SK-N-SH treated with all-trans-retinoic acid at 6 μM for 48 hours (cell line): Measurements from ENCODE around the gene PTGS2.

Experiments used
- ATAC-seq: fragments of 200-7000 bp; cut with Tn5 transposase; 3 replicates; pipeline ENCODE4 v1.9.1; 2020; ENCODE audit warnings: mild to moderate bottlenecking, moderate library complexity
- ARNTL ChIP-seq: fragments of 450-650 bp; formaldehyde crosslinking; IDR thresholded peaks from 2 replicates; pipeline ENCODE4 v1.5.0; 2020; ENCODE audit warnings: low read depth, mild to moderate bottlenecking, moderate library complexity, borderline replicate concordance
- BACH2 ChIP-seq: fragments of 250-450 bp; sonication (Bioruptor Pico); IDR thresholded peaks from 2 replicates; pipeline ENCODE4 v1.9.0; 2021; ENCODE audit warnings: mild to moderate bottlenecking, borderline replicate concordance
- CREB5 ChIP-seq: fragments of 250-450 bp; sonication (Bioruptor Pico); IDR thresholded peaks from 2 replicates; pipeline ENCODE4 v1.5.1; 2020; ENCODE audit warnings: low read depth, mild to moderate bottlenecking, moderate library complexity
- CSDC2 ChIP-seq: fragments of 250-450 bp; sonication (Bioruptor Pico); IDR thresholded peaks from 2 replicates; pipeline ENCODE4 v1.5.0; 2020; ENCODE audit warnings: mild to moderate bottlenecking, moderate library complexity
- CSRNP3 ChIP-seq: fragments of 250-450 bp; sonication (Bioruptor Pico); IDR thresholded peaks from 2 replicates; pipeline ENCODE4 v1.5.1; 2021; ENCODE audit warnings: mild to moderate bottlenecking, moderate library complexity
- ESRRG ChIP-seq: fragments of 250-450 bp; sonication (Bioruptor Pico); IDR thresholded peaks from 2 replicates; pipeline ENCODE4 v1.6.1; 2021; ENCODE audit warnings: mild to moderate bottlenecking
- GLIS3 ChIP-seq: fragments of 250-450 bp; sonication (Bioruptor Pico); IDR thresholded peaks from 2 replicates; pipeline ENCODE4 v1.5.0; 2020; ENCODE audit warnings: mild to moderate bottlenecking, moderate library complexity
- ISL1 ChIP-seq: fragments of 250-450 bp; sonication (Bioruptor Pico); IDR thresholded peaks from 2 replicates; pipeline ENCODE4 v2.1.2; 2022; ENCODE audit warnings: mild to moderate bottlenecking, moderate library complexity
- OSR1 ChIP-seq: fragments of 250-450 bp; sonication (Bioruptor Pico); IDR thresholded peaks from 2 replicates; pipeline ENCODE4 v1.8.0; 2022; ENCODE audit warnings: moderate library complexity, mild to moderate bottlenecking, inconsistent platforms
- POU6F1 ChIP-seq: fragments of 250-450 bp; sonication (Bioruptor Pico); IDR thresholded peaks from 2 replicates; pipeline ENCODE4 v1.8.0; 2021; ENCODE audit warnings: low read depth, mild to moderate bottlenecking, moderate library complexity, borderline replicate concordance
- PPARA ChIP-seq: fragments of 250-450 bp; sonication (Bioruptor Pico); IDR thresholded peaks from 2 replicates; pipeline ENCODE4 v1.5.0; 2020; ENCODE audit warnings: mild to moderate bottlenecking, borderline replicate concordance
- SNAI2 ChIP-seq: fragments of 250-450 bp; sonication (Bioruptor Pico); IDR thresholded peaks from 2 replicates; pipeline ENCODE4 v1.5.0; 2020; ENCODE audit warnings: mild to moderate bottlenecking, moderate library complexity
- TCF4 ChIP-seq: fragments of 250-450 bp; sonication (Bioruptor Pico); IDR thresholded peaks from 2 replicates; pipeline ENCODE4 v1.8.0; 2021; ENCODE audit warnings: mild to moderate bottlenecking, moderate library complexity, borderline replicate concordance
- TOX ChIP-seq: fragments of 250-450 bp; sonication (Bioruptor Pico); IDR thresholded peaks from 2 replicates; pipeline ENCODE4 v1.8.0; 2021; ENCODE audit warnings: mild to moderate bottlenecking, moderate library complexity, borderline replicate concordance
- ZC3H10 ChIP-seq: fragments of 250-450 bp; sonication (Bioruptor Pico); IDR thresholded peaks from 2 replicates; pipeline ENCODE4 v1.5.1; 2021; ENCODE audit warnings: mild to moderate bottlenecking, moderate library complexity
- ZFP3 ChIP-seq: fragments of 250-450 bp; sonication (Bioruptor Pico); IDR thresholded peaks from 2 replicates; pipeline ENCODE4 v1.5.0; 2020; ENCODE audit warnings: mild to moderate bottlenecking, moderate library complexity
- ZFP30 ChIP-seq: fragments of 450-650 bp; formaldehyde crosslinking; IDR thresholded peaks from 2 replicates; pipeline ENCODE4 v1.5.0; 2022; ENCODE audit warnings: mild to moderate bottlenecking, moderate library complexity
- ZNF565 ChIP-seq: fragments of 450-650 bp; formaldehyde crosslinking; conservative IDR thresholded peaks from 2 replicates; pipeline ENCODE4 v1.5.0; 2020; ENCODE audit warnings: low read depth, mild to moderate bottlenecking, moderate library complexity
- ZNF70 ChIP-seq: fragments of 450-650 bp; formaldehyde crosslinking; IDR thresholded peaks from 2 replicates; pipeline ENCODE4 v1.5.0; 2020; ENCODE audit warnings: mild to moderate bottlenecking, moderate library complexity
- ZNF8 ChIP-seq: fragments of 450-650 bp; formaldehyde crosslinking; IDR thresholded peaks from 2 replicates; pipeline ENCODE4 v1.5.0; 2020; ENCODE audit warnings: mild to moderate bottlenecking, moderate library complexity
- TF ChIP-seq, protein P1 (sequence below): fragments of 250-450 bp; sonication (Bioruptor Pico); IDR thresholded peaks from 2 replicates; pipeline ENCODE4 v1.5.0; 2020; ENCODE audit warnings: mild to moderate bottlenecking, moderate library complexity

The PTGS2 gene

GRCh38 chr1:186662752-186663151, 17.5 kb downstream of the PTGS2 start:
- ATAC-seq: no peak
- TF ChIP-seq ARNTL (no peak), OSR1 (CRISPR knock-in tag) (no peak)

- TF ChIP-seq CSDC2 (CRISPR knock-in tag) (no peak), ARNTL (no peak), BACH2 (no peak), CREB5 (CRISPR knock-in tag) (no peak), SNAI2 (CRISPR knock-in tag) (no peak), GLIS3 (CRISPR knock-in tag) (no peak), ZFP30 (CRISPR knock-in tag) (no peak), ZNF8 (CRISPR knock-in tag) (no peak), OSR1 (CRISPR knock-in tag) (no peak), ZNF565 (CRISPR knock-in tag) (no peak), ISL1 (CRISPR knock-in tag) (no peak)
- TF ChIP-seq, all 23 proteins: peak for 0
- ATAC-seq: no peak
These were observed 20.3 kb downstream of the PTGS2 start for GRCh38 chr1:186659890-186660341.

- TF ChIP-seq ISL1 (CRISPR knock-in tag): no peak
- no peak for TF ChIP-seq ZNF70 (CRISPR knock-in tag)
- no peak for TF ChIP-seq BACH2
- TF ChIP-seq CREB5 (CRISPR knock-in tag): no peak
- TF ChIP-seq ARNTL: no peak
- no peak for TF ChIP-seq ZNF565 (CRISPR knock-in tag)
- TF ChIP-seq, protein P1, sequence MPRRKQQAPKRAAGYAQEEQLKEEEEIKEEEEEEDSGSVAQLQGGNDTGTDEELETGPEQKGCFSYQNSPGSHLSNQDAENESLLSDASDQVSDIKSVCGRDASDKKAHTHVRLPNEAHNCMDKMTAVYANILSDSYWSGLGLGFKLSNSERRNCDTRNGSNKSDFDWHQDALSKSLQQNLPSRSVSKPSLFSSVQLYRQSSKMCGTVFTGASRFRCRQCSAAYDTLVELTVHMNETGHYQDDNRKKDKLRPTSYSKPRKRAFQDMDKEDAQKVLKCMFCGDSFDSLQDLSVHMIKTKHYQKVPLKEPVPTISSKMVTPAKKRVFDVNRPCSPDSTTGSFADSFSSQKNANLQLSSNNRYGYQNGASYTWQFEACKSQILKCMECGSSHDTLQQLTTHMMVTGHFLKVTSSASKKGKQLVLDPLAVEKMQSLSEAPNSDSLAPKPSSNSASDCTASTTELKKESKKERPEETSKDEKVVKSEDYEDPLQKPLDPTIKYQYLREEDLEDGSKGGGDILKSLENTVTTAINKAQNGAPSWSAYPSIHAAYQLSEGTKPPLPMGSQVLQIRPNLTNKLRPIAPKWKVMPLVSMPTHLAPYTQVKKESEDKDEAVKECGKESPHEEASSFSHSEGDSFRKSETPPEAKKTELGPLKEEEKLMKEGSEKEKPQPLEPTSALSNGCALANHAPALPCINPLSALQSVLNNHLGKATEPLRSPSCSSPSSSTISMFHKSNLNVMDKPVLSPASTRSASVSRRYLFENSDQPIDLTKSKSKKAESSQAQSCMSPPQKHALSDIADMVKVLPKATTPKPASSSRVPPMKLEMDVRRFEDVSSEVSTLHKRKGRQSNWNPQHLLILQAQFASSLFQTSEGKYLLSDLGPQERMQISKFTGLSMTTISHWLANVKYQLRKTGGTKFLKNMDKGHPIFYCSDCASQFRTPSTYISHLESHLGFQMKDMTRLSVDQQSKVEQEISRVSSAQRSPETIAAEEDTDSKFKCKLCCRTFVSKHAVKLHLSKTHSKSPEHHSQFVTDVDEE (CRISPR knock-in tag): no peak
- TF ChIP-seq ZC3H10 (CRISPR knock-in tag): no peak
- no peak for TF ChIP-seq ESRRG (CRISPR knock-in tag)
- no peak for TF ChIP-seq GLIS3 (CRISPR knock-in tag)
- TF ChIP-seq POU6F1 (CRISPR knock-in tag): no peak
- no peak for ATAC-seq
These were observed 21.2 kb downstream of the PTGS2 start for GRCh38 chr1:186658999-186659398.

DNA sequence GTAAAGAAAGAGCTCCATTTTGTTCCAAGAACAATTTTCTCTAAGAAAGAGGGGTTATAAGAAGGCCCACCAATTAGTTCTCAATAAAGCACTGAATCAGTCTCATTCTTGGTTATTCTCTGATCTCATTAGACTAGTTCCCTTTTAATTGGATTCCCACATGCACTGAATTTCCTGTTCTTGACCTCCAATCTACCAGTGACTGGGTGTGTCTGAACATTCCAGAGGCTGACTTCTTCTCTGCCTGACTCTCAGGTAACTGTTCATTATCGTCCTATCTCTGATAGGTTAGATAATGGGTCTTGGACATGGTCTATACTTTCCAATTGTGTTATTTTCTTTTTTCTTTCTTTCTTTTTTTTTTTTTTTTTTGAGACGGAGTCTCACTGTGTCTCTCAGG, 22.7 kb downstream of the PTGS2 start:
- TF ChIP-seq ESRRG (CRISPR knock-in tag): no peak
- no peak for TF ChIP-seq ARNTL
- TF ChIP-seq ZFP3 (CRISPR knock-in tag): no peak
- TF ChIP-seq TCF4: no peak
- TF ChIP-seq ZC3H10 (CRISPR knock-in tag): no peak
- TF ChIP-seq OSR1 (CRISPR knock-in tag): no peak
- no peak for TF ChIP-seq ZNF70 (CRISPR knock-in tag)
- no peak for TF ChIP-seq BACH2
- TF ChIP-seq ZFP30 (CRISPR knock-in tag): no peak
- no peak for TF ChIP-seq CREB5 (CRISPR knock-in tag)
- TF ChIP-seq CSRNP3 (CRISPR knock-in tag): no peak
- TF ChIP-seq, protein P1 (CRISPR knock-in tag): no peak
- no peak for TF ChIP-seq CSDC2 (CRISPR knock-in tag)
- no peak for TF ChIP-seq TOX (CRISPR knock-in tag)
- no peak for TF ChIP-seq ZNF565 (CRISPR knock-in tag)
- TF ChIP-seq SNAI2 (CRISPR knock-in tag): no peak
- TF ChIP-seq PPARA (CRISPR knock-in tag): no peak
- no peak for ATAC-seq
